OCI-LY3 (cell line): Measurements from ENCODE around the gene LITAF.

ENCODE experiments used
- EZH2phosphoT487 ChIP-seq: fragments of 200-600 bp; shearing (Covaris generic); IDR thresholded peaks from 2 replicates; pipeline ENCODE4 v1.6.1; 2018; ENCODE audit warnings: antibody characterized with exemption, mixed run types, low read depth
- TF ChIP-seq, protein P1 (sequence below): fragments of 200-600, 300-600 bp; sonication (generic); IDR thresholded peaks from 2 replicates; pipeline ENCODE4 v1.5.1; 2014; ENCODE audit warnings: antibody characterized with exemption, low read length, low read depth

DNA sequence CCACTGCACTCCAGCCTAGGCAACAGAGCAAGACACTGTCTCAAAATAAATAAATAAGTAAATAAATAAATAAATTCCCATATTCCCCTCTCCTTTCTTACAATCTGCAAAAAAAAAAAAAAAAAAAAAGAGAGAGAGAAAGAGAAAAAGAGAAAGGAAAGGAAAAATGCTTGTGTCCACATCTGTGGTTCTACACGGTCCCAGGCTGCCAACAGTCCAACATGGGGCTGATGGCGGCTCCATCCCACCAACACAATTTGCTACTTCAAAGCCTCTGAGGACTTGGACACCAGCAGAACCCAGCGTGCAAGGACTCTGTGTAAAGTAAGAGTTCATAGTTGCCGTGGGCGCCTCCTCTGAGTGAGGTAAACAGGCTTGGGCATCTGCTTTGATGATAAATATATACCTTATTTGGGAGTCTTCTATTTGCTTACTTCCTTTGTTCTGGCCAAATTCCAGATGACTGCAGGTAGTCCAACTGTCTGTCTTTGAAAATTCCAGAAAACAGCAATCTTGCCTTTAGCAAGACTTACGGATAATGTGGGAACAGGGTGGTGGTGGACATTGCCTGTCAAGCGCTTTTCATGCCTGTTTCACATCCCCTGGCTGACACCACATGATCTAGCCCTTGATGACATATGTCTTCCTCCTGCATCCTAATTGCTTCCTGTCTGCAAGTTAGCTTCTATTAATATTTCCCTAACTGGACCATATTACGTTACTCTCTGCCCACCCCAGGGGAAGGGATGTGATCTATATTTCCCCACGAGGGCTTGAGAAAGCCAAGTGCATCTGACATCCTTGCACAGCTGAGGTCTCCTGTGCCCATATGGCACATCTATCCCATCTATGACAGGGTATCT is 10.1 kb downstream of the LITAF start:
- TF ChIP-seq, protein P1, sequence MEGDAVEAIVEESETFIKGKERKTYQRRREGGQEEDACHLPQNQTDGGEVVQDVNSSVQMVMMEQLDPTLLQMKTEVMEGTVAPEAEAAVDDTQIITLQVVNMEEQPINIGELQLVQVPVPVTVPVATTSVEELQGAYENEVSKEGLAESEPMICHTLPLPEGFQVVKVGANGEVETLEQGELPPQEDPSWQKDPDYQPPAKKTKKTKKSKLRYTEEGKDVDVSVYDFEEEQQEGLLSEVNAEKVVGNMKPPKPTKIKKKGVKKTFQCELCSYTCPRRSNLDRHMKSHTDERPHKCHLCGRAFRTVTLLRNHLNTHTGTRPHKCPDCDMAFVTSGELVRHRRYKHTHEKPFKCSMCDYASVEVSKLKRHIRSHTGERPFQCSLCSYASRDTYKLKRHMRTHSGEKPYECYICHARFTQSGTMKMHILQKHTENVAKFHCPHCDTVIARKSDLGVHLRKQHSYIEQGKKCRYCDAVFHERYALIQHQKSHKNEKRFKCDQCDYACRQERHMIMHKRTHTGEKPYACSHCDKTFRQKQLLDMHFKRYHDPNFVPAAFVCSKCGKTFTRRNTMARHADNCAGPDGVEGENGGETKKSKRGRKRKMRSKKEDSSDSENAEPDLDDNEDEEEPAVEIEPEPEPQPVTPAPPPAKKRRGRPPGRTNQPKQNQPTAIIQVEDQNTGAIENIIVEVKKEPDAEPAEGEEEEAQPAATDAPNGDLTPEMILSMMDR, result no peak
- no peak for TF ChIP-seq EZH2phosphoT487
